Measurements from ENCODE around the gene VSIR.

Gene VSIR

GRCh38 chr10:71763352-71764127 lies 9.8 kb downstream of the VSIR start:
- DNase-seq (ENCODE audit: low read depth in 2 of 2) = no peak

- DNase-seq (ENCODE audit: low read depth in 2 of 2) = no peak
Observed at GRCh38 chr10:71762324-71762723, 11.0 kb downstream of the VSIR start.

GRCh38 chr10:71761541-71762113 lies 11.7 kb downstream of the VSIR start:
- DNase-seq (ENCODE audit: low read depth in 2 of 2) = no peak

- no peak for DNase-seq (ENCODE audit: low read depth in 2 of 2)
Observed at GRCh38 chr10:71761105-71761511, 12.2 kb downstream of the VSIR start.

- no peak for DNase-seq (ENCODE audit: low read depth in 2 of 2)
Observed at GRCh38 chr10:71757399-71757922, 15.9 kb downstream of the VSIR start.

GRCh38 chr10:71756311-71757191 lies 16.8 kb downstream of the VSIR start:
- no peak for DNase-seq (ENCODE audit: low read depth in 2 of 2)

GRCh38 chr10:71755179-71755879 lies 18.0 kb downstream of the VSIR start:
- DNase-seq (ENCODE audit: low read depth in 2 of 2) = no peak

GRCh38 chr10:71754562-71754961 lies 18.8 kb downstream of the VSIR start:
- no peak for DNase-seq (ENCODE audit: low read depth in 2 of 2)

- DNase-seq (ENCODE audit: low read depth in 2 of 2) = no peak
Observed at GRCh38 chr10:71753960-71754505, 19.3 kb downstream of the VSIR start.

- no peak for DNase-seq (ENCODE audit: low read depth in 2 of 2)
Observed at GRCh38 chr10:71753091-71753959, 20.0 kb downstream of the VSIR start.

GRCh38 chr10:71752391-71753090 lies 20.8 kb downstream of the VSIR start:
- DNase-seq (ENCODE audit: low read depth in 2 of 2) = no peak

- no peak for DNase-seq (ENCODE audit: low read depth in 2 of 2)
Observed at GRCh38 chr10:71751515-71752224, 21.6 kb downstream of the VSIR start.

- no peak for DNase-seq (ENCODE audit: low read depth in 2 of 2)
Observed at GRCh38 chr10:71750986-71751385, 22.3 kb downstream of the VSIR start.

GRCh38 chr10:71750124-71750841 lies 23.0 kb downstream of the VSIR start:
- DNase-seq (ENCODE audit: low read depth in 2 of 2) = no peak

GRCh38 chr10:71749396-71749795 lies 23.9 kb downstream of the VSIR start:
- DNase-seq (ENCODE audit: low read depth in 2 of 2) = no peak

- peak; percentile 39 to 54 for DNase-seq (ENCODE audit: low read depth in 2 of 2)
Observed at GRCh38 chr10:71748671-71749191, 24.6 kb downstream of the VSIR start.

- no peak for DNase-seq (ENCODE audit: low read depth in 2 of 2)
Observed at GRCh38 chr10:71747551-71748523, 25.5 kb downstream of the VSIR start.

Measured in activated CD4-positive, alpha-beta T cell treated with anti-CD3 and anti-CD28 coated beads for 24 hours (primary cell).